ENCODE data around the gene ADORA2A. TPM values are rescaled to one million over a fixed set of nuclear protein-coding genes. Genes with fewer than 3 reads are reported as not detected.

The ADORA2A gene
- total and polyA plus RNA-seq, 2 of the 8 experiments (the other 6 are each of a cell fraction or from before 2014, with no cell fraction given) = 7.1 to 20.3 TPM

- FAIRE-seq = no peak
- no peak overlapping the region for H3K27ac ChIP-seq (ENCODE audit: low read depth, low read length)
- TF ChIP-seq SP2 (IDR thresholded peaks at IDR 0.05; ENCODE audit: low read length) (no peak), GTF2F1 (IDR thresholded peaks at IDR 0.05; ENCODE audit: borderline replicate concordance, low read depth, low read length) (no peak), EP300 (IDR thresholded peaks at IDR 0.05; ENCODE audit: borderline replicate concordance in 1 of 2, low read depth in 2 of 2, low read length in 2 of 2) (no peak), CBX5 (IDR thresholded peaks at IDR 0.05; ENCODE audit: low read depth, low read length) (no peak), NANOG (IDR thresholded peaks at IDR 0.05; ENCODE audit: insufficient read depth, low read depth, low read length, poor library complexity, severe bottlenecking) (no peak), RAD21 (IDR thresholded peaks at IDR 0.05 in 1 of 2, conservative IDR thresholded peaks at IDR 0.05 in 1 of 2; ENCODE audit: low read depth in 2 of 2, low read length in 2 of 2) (no peak), SAP30 (IDR thresholded peaks at IDR 0.05; ENCODE audit: insufficient read depth, insufficient replicate concordance, low read length) (no peak), CTBP2 (IDR thresholded peaks at IDR 0.05; ENCODE audit: borderline replicate concordance, insufficient read depth, insufficient read length, low read length) (no peak), ZNF274 (IDR thresholded peaks at IDR 0.05; ENCODE audit: borderline replicate concordance, extremely low read depth, low read length) (no peak), SP4 (IDR thresholded peaks at IDR 0.05; ENCODE audit: low read length) (no peak), CBX8 (IDR thresholded peaks at IDR 0.05; ENCODE audit: borderline replicate concordance, low read depth, low read length) (no peak), CHD2 (IDR thresholded peaks at IDR 0.05; ENCODE audit: low read length) (no peak), GABPA (IDR thresholded peaks at IDR 0.05; ENCODE audit: borderline replicate concordance, insufficient read depth, low read length) (no peak), KDM1A (IDR thresholded peaks at IDR 0.05; ENCODE audit: borderline replicate concordance, low read length) (no peak)
Measured at GRCh38 chr22:24390576-24390975, 36.8 kb upstream of the ADORA2A start.

More at GRCh38 chr22:24390576-24390975, 36.8 kb upstream of the ADORA2A start:
- no peaks in the 10 kb centered on the region for H3K27me3 ChIP-seq (replicated peaks in 1 of 4; ENCODE audit: control insufficient read depth in 3 of 4, extremely low read depth in 1 of 4, insufficient read depth in 3 of 4, low read length in 3 of 4)
- no peak overlapping the region for H3K4me3 ChIP-seq (ENCODE audit: extremely low read depth in 1 of 4, insufficient read depth in 2 of 4, low read depth in 3 of 4, low read length in 4 of 4)
- no peak overlapping the region for H3K23ac ChIP-seq (ENCODE audit: insufficient read length)
- H2BK12ac ChIP-seq (ENCODE audit: low read depth, low read length) = no peak overlapping the region
- H3K9ac ChIP-seq (replicated peaks in 1 of 4; ENCODE audit: extremely low read depth in 1 of 4, low read depth in 3 of 4, low read length in 3 of 4) = no peak overlapping the region
- no peaks in the 10 kb centered on the region for H3K9me3 ChIP-seq (ENCODE audit: insufficient read depth in 2 of 2, low read depth in 1 of 2, low read length in 1 of 2)
- no peak overlapping the region for H4K5ac ChIP-seq (ENCODE audit: insufficient read length, low read depth, low read length)
- H3K4ac ChIP-seq (replicated peaks; ENCODE audit: insufficient read length, low read depth, low read length) = no peak overlapping the region
- no peaks in the 10 kb centered on the region for H3K79me2 ChIP-seq (ENCODE audit: control insufficient read depth in 1 of 2, insufficient read depth in 2 of 2, low read length in 2 of 2)
- H3K36me3 ChIP-seq (ENCODE audit: control insufficient read depth in 2 of 4, insufficient read depth in 4 of 4, low read length in 3 of 4) = no peaks in the 10 kb centered on the region
- no peak overlapping the region for H4K8ac ChIP-seq (ENCODE audit: extremely low read depth, insufficient read depth, low read length)
- no peak for DNase-seq (ENCODE audit: low read depth in 1 of 2, low spot score in 2 of 2)
- H3K4me1 ChIP-seq (replicated peaks in 1 of 4; ENCODE audit: control insufficient read depth in 3 of 4, insufficient read depth in 4 of 4, low read length in 3 of 4) = no peaks in the 10 kb centered on the region
- H4K20me1 ChIP-seq (replicated peaks in 1 of 2; ENCODE audit: control insufficient read depth in 1 of 2, insufficient read depth in 2 of 2, low read length in 2 of 2) = no peaks in the 10 kb centered on the region
- H2BK120ac ChIP-seq (replicated peaks; ENCODE audit: low read depth, low read length) = no peak overlapping the region
- no peak overlapping the region for H3K4me2 ChIP-seq (ENCODE audit: insufficient read depth in 1 of 2, low read depth in 2 of 2, low read length in 2 of 2)
- no peak overlapping the region for H3K56ac ChIP-seq (replicated peaks; ENCODE audit: insufficient read length, low read depth, low read length)
- no peaks in the 10 kb centered on the region for H3K23me2 ChIP-seq (ENCODE audit: low read depth, low read length)
- H2BK5ac ChIP-seq (ENCODE audit: low read depth, low read length) = no peak overlapping the region
- no peak overlapping the region for H4K91ac ChIP-seq (replicated peaks; ENCODE audit: insufficient read length, low read length)
- H2AFZ ChIP-seq (ENCODE audit: low read length) = no peak overlapping the region
- H2AK5ac ChIP-seq (ENCODE audit: low read depth, low read length) = no peak overlapping the region
- no peak overlapping the region for H3K14ac ChIP-seq (ENCODE audit: insufficient read length)
- CTCF ChIA-PET (ENCODE audit: partially characterized antibody) = interaction anchor here (0.6 to 2.9 kb wide), 5 partner anchors 17 to 133 kb away, joined by 3 to 9 read pairs (median 4); no protein-coding TSS in a partner anchor
- no peak overlapping the region for H2BK20ac ChIP-seq (ENCODE audit: low read length)
- H3K79me1 ChIP-seq (ENCODE audit: low read depth, low read length) = no peaks in the 10 kb centered on the region
- POLR2A ChIA-PET (ENCODE audit: partially characterized antibody) = no interaction called here
- H2BK15ac ChIP-seq (ENCODE audit: low read length) = no peak overlapping the region
- H3K18ac ChIP-seq (ENCODE audit: extremely low read depth, low read length) = no peak overlapping the region
- 92% methylated on average over 4 of the region's 7 CpGs; no CpG with 5 or more reads in 1 of the 2 experiments for WGBS, 2 experiments (ENCODE audit: extremely low coverage in 1 of 2, insufficient coverage in 1 of 2, insufficient read length in 1 of 2, insufficient replicate concordance in 2 of 2, low coverage in 1 of 2, low lambda C conversion rate in 2 of 2, missing lambda C conversion rate in 1 of 2)
